HCT116 (cell line): ENCODE data around the gene IRX2. TPM values are rescaled to one million over a fixed set of nuclear protein-coding genes. Genes with fewer than 3 reads are reported as not detected.

Experiments
- ATAC-seq: fragments of 200-7000 bp; cut with Tn5 transposase; 2 replicates; pipeline ENCODE4 v1.9.1; 2020; ENCODE audit warnings: mild to moderate bottlenecking, moderate library complexity
- Bru-seq: library from RNA; stranded (reverse); fragments of 400-500 nt; gene quantifications from one replicate; lab custom pipeline; 2021; lab: Mats Ljungman, UMichigan
- BruChase-seq, 2 experiments: library from RNA; stranded (reverse); fragments of 400-500 nt; gene quantifications; one replicate each; lab custom pipeline; 2021; lab: Mats Ljungman, UMichigan
- BruUV-seq: library from RNA; stranded (reverse); fragments of 400-500 nt; replicated peaks from 2 replicates; lab custom pipeline; 2021; lab: Mats Ljungman, UMichigan
- CTCF ChIA-PET: fragments of 300-600 bp; sonication (Branson Sonifier 250); formaldehyde crosslinking; loops from one replicate; lab custom pipeline; 2021; ENCODE audit warnings: antibody characterized with exemption; lab: Charles Lee
- POLR2A ChIA-PET: fragments of 300-600, 350-600 bp; sonication (Branson Sonifier 250); formaldehyde crosslinking; loops from one replicate; lab custom pipeline; 2021; ENCODE audit warnings: antibody characterized with exemption; lab: Charles Lee
- RAD21 ChIA-PET, 2 experiments: fragments of 300-600 bp; sonication (Branson Sonifier 250); formaldehyde crosslinking; loops; one replicate each; lab custom pipeline; 2023; ENCODE audit warnings: low total read pairs in 2 of 2; ENCODE audit not compliant: uncharacterized antibody in 2 of 2, unreplicated experiment in 2 of 2, low non-redundant PET in 1 of 2; lab: Charles Lee
- DNase-seq: peaks from one replicate; pipeline ENCODE4 v3.0.0-alpha.2; 2010; ENCODE audit warnings: low read depth, low spot score
- H2AFZ ChIP-seq: fragments of 200-600 bp; shearing (Covaris generic), sonication (generic); 2 replicates; pipeline ENCODE4 v1.6.1; 2017; ENCODE audit warnings: low read depth, mixed run types, mixed read lengths, antibody characterized with exemption, low read length; ENCODE audit not compliant: poor library complexity, severe bottlenecking
- H3K27ac ChIP-seq: 2 replicates; pipeline ENCODE4 v1.5.1; 2012; ENCODE audit warnings: low read depth, low read length
- H3K27me3 ChIP-seq: fragments of 200-600 bp; sonication (generic); 2 replicates; pipeline ENCODE4 v1.6.1; 2016; ENCODE audit warnings: mixed run types, low read length, mixed read lengths; ENCODE audit not compliant: insufficient read depth
- H3K36me3 ChIP-seq, 2 experiments: fragments of 200-500 bp in 1 of 2; fragments of 200-600 bp in 1 of 2; sonication (Bioruptor generic) in 1 of 2; sonication (generic) in 1 of 2; 2 replicates each; pipeline versions ENCODE4 v1.5.1 to v1.6.1; 2014 to 2016; ENCODE audit warnings: low read length in 2 of 2, inconsistent platforms in 1 of 2, mixed read lengths in 1 of 2, mixed run types in 1 of 2; ENCODE audit not compliant: insufficient read depth in 2 of 2, control insufficient read depth in 1 of 2
- H3K4me1 ChIP-seq, 2 experiments: fragments of 200-600 bp in 1 of 2; sonication (generic) in 1 of 2; 2 replicates each; pipeline versions ENCODE4 v1.5.1 to v1.6.1; 2012 to 2017; ENCODE audit warnings: low read length in 2 of 2, inconsistent platforms in 1 of 2, mild to moderate bottlenecking in 1 of 2, mixed read lengths in 1 of 2, mixed run types in 1 of 2, moderate library complexity in 1 of 2; ENCODE audit not compliant: insufficient read depth in 2 of 2, control insufficient read depth in 1 of 2
- H3K4me2 ChIP-seq: fragments of 200-600 bp; sonication (generic); 2 replicates; pipeline ENCODE4 v1.6.1; 2017; ENCODE audit warnings: mixed run types, low read length, mixed read lengths
- H3K4me3 ChIP-seq, 2 experiments: fragments of 200-600 bp in 1 of 2; sonication (generic) in 1 of 2; replicated peaks in 1 of 2; 2 replicates each; pipeline ENCODE4 v1.5.1; 2011 to 2016; ENCODE audit warnings: low read length in 2 of 2, control low read depth in 1 of 2, low read depth in 1 of 2, mild to moderate bottlenecking in 1 of 2, mixed read lengths in 1 of 2, mixed run types in 1 of 2
- H3K79me2 ChIP-seq: fragments of 200-600 bp; sonication (generic); 2 replicates; pipeline ENCODE4 v1.6.1; 2017; ENCODE audit warnings: mild to moderate bottlenecking, mixed run types, low read length, moderate library complexity, mixed read lengths; ENCODE audit not compliant: insufficient read depth
- H3K9ac ChIP-seq: fragments of 200-600 bp; sonication (generic); 2 replicates; pipeline ENCODE4 v1.6.1; 2016; ENCODE audit warnings: low read length, mixed read lengths
- H3K9me2 ChIP-seq: fragments of 200-600 bp; sonication (generic), shearing (Covaris generic); 2 replicates; pipeline ENCODE4 v1.6.1; 2017; ENCODE audit warnings: mixed run types, mild to moderate bottlenecking, moderate library complexity; ENCODE audit not compliant: insufficient read depth
- H3K9me3 ChIP-seq, 2 experiments: fragments of 200-500 bp in 1 of 2; fragments of 200-600 bp in 1 of 2; sonication (Bioruptor generic) in 1 of 2; sonication (generic) in 1 of 2; 2 replicates each; pipeline ENCODE4 v1.6.1; 2014 to 2017; ENCODE audit warnings: low read length in 2 of 2, mixed read lengths in 2 of 2, inconsistent platforms in 1 of 2, low read depth in 1 of 2, mild to moderate bottlenecking in 1 of 2, mixed run types in 1 of 2, moderate library complexity in 1 of 2; ENCODE audit not compliant: control insufficient read depth in 1 of 2, insufficient read depth in 1 of 2
- H4K20me1 ChIP-seq: fragments of 200-600 bp; sonication (generic), shearing (Covaris generic); 2 replicates; pipeline ENCODE4 v1.6.1; 2017; ENCODE audit warnings: mixed run types, mild to moderate bottlenecking, moderate library complexity; ENCODE audit not compliant: insufficient read depth
- CBX3 ChIP-seq: IDR thresholded peaks from 2 replicates; pipeline ENCODE4 v1.6.1; 2012; ENCODE audit warnings: low read depth
- EGR1 ChIP-seq: IDR thresholded peaks from 2 replicates; pipeline ENCODE4 v1.6.1; 2012; ENCODE audit warnings: low read depth
- ELF1 ChIP-seq: IDR thresholded peaks from 2 replicates; pipeline ENCODE4 v1.6.1; 2012; ENCODE audit warnings: low read depth, borderline replicate concordance
- EZH2phosphoT487 ChIP-seq: fragments of 200-600 bp; IDR thresholded peaks from 2 replicates; pipeline ENCODE4 v1.6.1; 2018; ENCODE audit warnings: antibody characterized with exemption, borderline replicate concordance
- POLR2A ChIP-seq: IDR thresholded peaks from 2 replicates; pipeline ENCODE4 v1.7.0; 2011; ENCODE audit warnings: borderline replicate concordance; ENCODE audit not compliant: insufficient read depth, insufficient read length; ENCODE audit errors: extremely low read depth
- POLR2AphosphoS5 ChIP-seq: IDR thresholded peaks from 2 replicates; pipeline ENCODE4 v1.6.1; 2011; ENCODE audit warnings: mild to moderate bottlenecking, low read depth, low read length, moderate library complexity
- SIN3A ChIP-seq: IDR thresholded peaks from 2 replicates; pipeline ENCODE4 v1.6.1; 2012; ENCODE audit warnings: low read depth
- SP1 ChIP-seq: IDR thresholded peaks from 2 replicates; pipeline ENCODE4 v1.6.1; 2012; ENCODE audit warnings: low read depth
- SRF ChIP-seq: IDR thresholded peaks from 2 replicates; pipeline ENCODE4 v1.6.1; 2012; ENCODE audit warnings: low read depth
- TCF7L2 ChIP-seq: IDR thresholded peaks from 2 replicates; pipeline ENCODE4 v1.7.0; 2011; ENCODE audit warnings: borderline replicate concordance, inconsistent platforms; ENCODE audit not compliant: insufficient read depth, insufficient read length; ENCODE audit errors: extremely low read depth
- YY1 ChIP-seq: IDR thresholded peaks from 2 replicates; pipeline ENCODE4 v1.6.1; 2011; ENCODE audit warnings: low read length, low read depth, moderate library complexity, mild to moderate bottlenecking; ENCODE audit not compliant: insufficient replicate concordance; ENCODE audit errors: extremely low read depth
- ZFX ChIP-seq: fragments of 450-650 bp; IDR thresholded peaks from 2 replicates; pipeline ENCODE4 v1.6.1; 2017
- ZNF274 ChIP-seq: fragments of 200-500 bp; sonication (Bioruptor generic); IDR thresholded peaks from 2 replicates; pipeline ENCODE4 v1.6.1; 2014; ENCODE audit warnings: mild to moderate bottlenecking, low read depth, low read length, inconsistent platforms
- intact Hi-C: fragments of 100-400 bp; cut with micrococcal nuclease; formaldehyde crosslinking; loops from 2 replicates; pipeline ENCODE4 v1.10.0; 2022
- long read RNA-seq: library from polyadenylated mRNA; unstranded; transcript quantifications from one replicate; pipeline ENCODE4 v2.0.0, GENCODE V29; 2021; ENCODE audit not compliant: unreplicated experiment
- polyA plus RNA-seq: library from polyadenylated mRNA; unstranded; fragments of >200 nt; gene quantifications from 2 replicates; pipeline ENCODE4 v1.2.1, GENCODE V29; 2012; ENCODE audit warnings: missing spikeins
- total RNA-seq: library from RNA; stranded (reverse); gene quantifications from one replicate; pipeline ENCODE4 v1.2.1, GENCODE V29; 2021; ENCODE audit not compliant: unreplicated experiment
- TF ChIP-seq, protein P1 (sequence below): IDR thresholded peaks from 2 replicates; pipeline ENCODE4 v1.6.1; 2012
- TF ChIP-seq, protein P2 (sequence below): IDR thresholded peaks from 2 replicates; pipeline ENCODE4 v1.6.1; 2012
- TF ChIP-seq, protein P3 (sequence below): IDR thresholded peaks from 2 replicates; pipeline ENCODE4 v1.6.1; 2012; ENCODE audit warnings: low read depth

IRX2 gene
- not detected for total RNA-seq
- not detected in 2 replicates for polyA plus RNA-seq
- not detected for Bru-seq, nascent RNA
- BruChase-seq, experiment 1, labeled RNA remaining after a 6-hour chase: percentile 10 among the genes with signal in this experiment
- BruChase-seq, experiment 2, labeled RNA remaining after a 2-hour chase: not detected
- long read RNA-seq: 0 reads

DNA sequence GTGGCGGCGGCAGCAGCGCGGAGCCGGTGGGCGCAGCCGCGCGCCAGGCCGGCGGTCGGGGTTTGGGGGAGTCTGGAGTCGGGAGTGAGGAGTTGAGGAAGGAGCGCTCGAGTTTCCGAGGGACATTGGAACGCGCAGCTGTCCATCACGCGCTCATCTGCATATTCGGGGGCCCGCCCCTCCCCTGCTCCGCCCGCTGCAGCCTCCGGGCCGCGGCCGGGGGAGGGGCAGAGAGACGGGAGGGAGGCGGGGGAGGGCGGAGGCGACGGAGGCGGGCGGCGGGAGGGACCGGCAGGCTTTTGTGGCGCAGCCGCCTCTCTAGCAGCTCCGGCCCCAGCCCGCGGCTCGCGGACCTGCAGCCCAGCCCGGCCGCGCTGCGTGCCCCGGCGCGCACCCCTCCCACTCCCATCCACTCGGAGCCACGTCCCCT lies at the start of gene IRX2:
Gene IRX2, minus strand, starts transcription at position 86 of the 430 bp plus-strand sequence. CDS start 264 bp downstream, outside the sequence.
- RAD21 ChIA-PET: no interaction called here
- no peak for ATAC-seq
- POLR2A ChIA-PET: no interaction called here
- H3K9me2 ChIP-seq: no peaks in the 10 kb centered on the region
- intact Hi-C loops: no loop called here
- H3K9ac ChIP-seq: no peak within 1 kb of the TSS
- H3K4me3 ChIP-seq: no peak within 1 kb of the TSS
- H3K4me1 ChIP-seq: no peaks in the 10 kb centered on the region
- H3K27ac ChIP-seq: no peak within 1 kb of the TSS
- H3K9me3 ChIP-seq: peaks cover 0 to 11% of the 10 kb centered on the region in 2 experiments; a peak in 2 of 4 replicates
- no peaks in the 10 kb centered on the region for H3K79me2 ChIP-seq
- TF ChIP-seq EGR1: no peak
- TF ChIP-seq, protein P1, sequence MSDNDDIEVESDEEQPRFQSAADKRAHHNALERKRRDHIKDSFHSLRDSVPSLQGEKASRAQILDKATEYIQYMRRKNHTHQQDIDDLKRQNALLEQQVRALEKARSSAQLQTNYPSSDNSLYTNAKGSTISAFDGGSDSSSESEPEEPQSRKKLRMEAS: no peak
- TF ChIP-seq, protein P2, sequence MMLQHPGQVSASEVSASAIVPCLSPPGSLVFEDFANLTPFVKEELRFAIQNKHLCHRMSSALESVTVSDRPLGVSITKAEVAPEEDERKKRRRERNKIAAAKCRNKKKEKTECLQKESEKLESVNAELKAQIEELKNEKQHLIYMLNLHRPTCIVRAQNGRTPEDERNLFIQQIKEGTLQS: no peak
- no peak for TF ChIP-seq ZNF274
- no peak for TF ChIP-seq SP1
- no peak for TF ChIP-seq POLR2A
- no peak for TF ChIP-seq ELF1
- TF ChIP-seq EZH2phosphoT487: no peak
- no peak for TF ChIP-seq ZFX
- CTCF ChIA-PET: no interaction called here
- no peak within 1 kb of the TSS for H2AFZ ChIP-seq
- DNase-seq: no peak
- BruUV-seq: no TSS peak
- no peak within 1 kb of the TSS for H3K4me2 ChIP-seq
- no peaks in the 10 kb centered on the region for H3K36me3 ChIP-seq
- H4K20me1 ChIP-seq: no peaks in the 10 kb centered on the region
- H3K27me3 ChIP-seq: no peaks in the 10 kb centered on the region

DNA sequence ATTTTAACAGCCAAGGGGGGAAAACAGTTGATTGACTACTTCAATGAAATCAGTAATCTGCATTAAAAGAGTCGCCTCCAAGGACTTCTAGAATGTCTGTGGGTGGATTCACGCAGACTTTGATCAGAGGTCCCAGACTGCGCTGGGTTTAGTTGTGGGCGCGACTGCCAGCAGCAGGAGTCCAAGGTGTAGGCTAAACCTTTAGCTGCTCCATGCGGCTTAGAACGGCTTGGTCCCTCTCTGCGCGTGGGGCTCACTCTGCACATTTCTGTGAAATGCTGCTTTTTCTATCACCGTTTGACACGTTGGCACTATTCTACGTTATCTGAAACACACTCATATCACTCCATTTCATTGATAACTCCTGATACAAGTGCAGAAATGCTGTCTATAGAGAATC lies 48.6 kb upstream of the IRX2 start:
- POLR2A ChIA-PET: no interaction called here
- H3K9me2 ChIP-seq: no peaks in the 10 kb centered on the region
- no peak overlapping the region for H3K4me3 ChIP-seq
- H3K9ac ChIP-seq: no peak overlapping the region
- RAD21 ChIA-PET: no interaction called here
- H3K9me3 ChIP-seq: peaks cover under 1 to 13% of the 10 kb centered on the region in 2 experiments; a peak in 2 of 4 replicates
- no peaks in the 10 kb centered on the region for H4K20me1 ChIP-seq
- H3K36me3 ChIP-seq: no peaks in the 10 kb centered on the region
- H3K27ac ChIP-seq: no peak overlapping the region
- CTCF ChIA-PET: no interaction called here
- DNase-seq (no peak), ATAC-seq (no peak)
- H3K4me2 ChIP-seq: no peak overlapping the region
- no peaks in the 10 kb centered on the region for H3K27me3 ChIP-seq
- no peaks in the 10 kb centered on the region for H3K79me2 ChIP-seq
- H3K4me1 ChIP-seq: no peaks in the 10 kb centered on the region
- no TSS peak for BruUV-seq
- intact Hi-C loops: no loop called here
- H2AFZ ChIP-seq: no peak overlapping the region
- TF ChIP-seq EGR1 (no peak), YY1 (no peak), TCF7L2 (no peak), ELF1 (no peak), SRF (no peak), CBX3 (no peak), SIN3A (no peak), SP1 (no peak), POLR2AphosphoS5 (no peak)
- TF ChIP-seq, protein P3, sequence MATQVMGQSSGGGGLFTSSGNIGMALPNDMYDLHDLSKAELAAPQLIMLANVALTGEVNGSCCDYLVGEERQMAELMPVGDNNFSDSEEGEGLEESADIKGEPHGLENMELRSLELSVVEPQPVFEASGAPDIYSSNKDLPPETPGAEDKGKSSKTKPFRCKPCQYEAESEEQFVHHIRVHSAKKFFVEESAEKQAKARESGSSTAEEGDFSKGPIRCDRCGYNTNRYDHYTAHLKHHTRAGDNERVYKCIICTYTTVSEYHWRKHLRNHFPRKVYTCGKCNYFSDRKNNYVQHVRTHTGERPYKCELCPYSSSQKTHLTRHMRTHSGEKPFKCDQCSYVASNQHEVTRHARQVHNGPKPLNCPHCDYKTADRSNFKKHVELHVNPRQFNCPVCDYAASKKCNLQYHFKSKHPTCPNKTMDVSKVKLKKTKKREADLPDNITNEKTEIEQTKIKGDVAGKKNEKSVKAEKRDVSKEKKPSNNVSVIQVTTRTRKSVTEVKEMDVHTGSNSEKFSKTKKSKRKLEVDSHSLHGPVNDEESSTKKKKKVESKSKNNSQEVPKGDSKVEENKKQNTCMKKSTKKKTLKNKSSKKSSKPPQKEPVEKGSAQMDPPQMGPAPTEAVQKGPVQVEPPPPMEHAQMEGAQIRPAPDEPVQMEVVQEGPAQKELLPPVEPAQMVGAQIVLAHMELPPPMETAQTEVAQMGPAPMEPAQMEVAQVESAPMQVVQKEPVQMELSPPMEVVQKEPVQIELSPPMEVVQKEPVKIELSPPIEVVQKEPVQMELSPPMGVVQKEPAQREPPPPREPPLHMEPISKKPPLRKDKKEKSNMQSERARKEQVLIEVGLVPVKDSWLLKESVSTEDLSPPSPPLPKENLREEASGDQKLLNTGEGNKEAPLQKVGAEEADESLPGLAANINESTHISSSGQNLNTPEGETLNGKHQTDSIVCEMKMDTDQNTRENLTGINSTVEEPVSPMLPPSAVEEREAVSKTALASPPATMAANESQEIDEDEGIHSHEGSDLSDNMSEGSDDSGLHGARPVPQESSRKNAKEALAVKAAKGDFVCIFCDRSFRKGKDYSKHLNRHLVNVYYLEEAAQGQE: no peak
